ENCODE measurements around the gene KRT9. TPM values are rescaled to one million over a fixed set of nuclear protein-coding genes. Genes with fewer than 3 reads are reported as not detected.

KRT9 gene
- total RNA-seq, 5 donors from 2014 or later (not counting 1 experiment from before 2014, with no cell fraction given): not detected

DNA sequence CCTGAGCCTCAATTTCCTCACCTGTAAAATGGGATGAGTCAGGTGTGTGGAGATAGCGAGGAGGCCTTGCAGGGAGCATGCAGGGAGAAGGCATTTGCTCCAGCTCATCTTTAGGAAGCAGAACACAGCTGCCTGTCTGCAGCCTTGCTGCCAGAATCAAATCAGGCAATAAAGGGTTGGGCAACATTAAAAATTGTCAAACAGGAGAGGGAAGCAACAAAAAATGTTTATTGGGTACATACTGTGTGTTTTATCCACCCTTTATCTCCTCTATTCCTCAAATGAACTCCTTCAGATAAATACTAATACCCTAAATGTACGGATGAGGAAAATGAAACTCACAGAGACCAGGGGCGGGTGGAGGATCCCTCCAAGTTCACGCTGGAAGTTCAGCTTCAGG, 28.5 kb upstream of the KRT9 start:
- peaks cover 0 to 16% of the 10 kb centered on the region in 2 experiments for H3K27me3 ChIP-seq (replicated peaks in 1 of 2; ENCODE audit: control insufficient read depth in 2 of 2, extremely low read depth in 1 of 2, insufficient read depth in 2 of 2, low read length in 1 of 2)
- Mint-ChIP-seq H3K27ac (no peak overlapping the region), H3K4me3 (no peak overlapping the region), H3K36me3 (no peaks in the 10 kb centered on the region), H3K4me1 (no peaks in the 10 kb centered on the region), H3K27me3 (peaks cover 21 to 31% of the 10 kb centered on the region in 2 donors), H3K9me3 (peaks cover 0 to 7% (median 0%) of the 10 kb centered on the region in 3 donors)
- no peaks in the 10 kb centered on the region for H3K9me3 ChIP-seq
- no peaks in the 10 kb centered on the region for H3K4me1 ChIP-seq (ENCODE audit: control insufficient read depth in 1 of 2, extremely low read depth in 1 of 2, insufficient read depth in 2 of 2, low read length in 2 of 2)
- DNase-seq (no peak), ATAC-seq (replicated peaks in 1 of 4) (no peak)
- ChIA-PET POLR2A (no interaction called here), CTCF (no interaction called here)
- no CpG with 5 or more reads among the region's 4 CpGs for WGBS (ENCODE audit: insufficient coverage)
- no peak overlapping the region for H3K27ac ChIP-seq (ENCODE audit: low read length)
- H3K36me3 ChIP-seq (ENCODE audit: control insufficient read depth in 2 of 2, extremely low read depth in 1 of 2, insufficient read depth in 1 of 2, low read length in 1 of 2): no peaks in the 10 kb centered on the region
- H3K4me3 ChIP-seq (ENCODE audit: control insufficient read depth in 1 of 2, extremely low read depth in 1 of 2, low read length in 1 of 2): no peak overlapping the region

DNA sequence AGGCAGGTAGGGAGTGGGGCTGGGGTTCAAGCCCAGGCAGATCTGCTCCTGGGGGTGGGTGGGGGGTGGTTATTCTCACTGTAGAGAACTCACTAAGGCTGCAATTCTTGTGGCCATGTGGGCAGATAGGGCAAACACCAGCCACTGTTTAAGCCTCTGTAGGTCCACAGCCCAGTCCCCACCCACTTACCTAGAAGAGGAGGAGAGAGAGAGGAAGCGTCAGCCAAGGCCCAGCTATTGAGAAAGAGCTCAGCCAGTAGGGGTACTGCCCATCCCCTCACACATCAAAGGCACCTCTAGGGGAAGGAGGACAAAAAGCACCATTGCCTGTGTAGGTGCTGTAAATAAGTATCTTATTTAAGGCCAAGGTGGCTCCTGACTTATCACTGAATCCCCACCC, 27.8 kb upstream of the KRT9 start:
- no peaks in the 10 kb centered on the region for H3K9me3 ChIP-seq
- H3K36me3 ChIP-seq (ENCODE audit: control insufficient read depth in 2 of 2, extremely low read depth in 1 of 2, insufficient read depth in 1 of 2, low read length in 1 of 2): no peaks in the 10 kb centered on the region
- Mint-ChIP-seq H3K36me3 (no peaks in the 10 kb centered on the region), H3K27ac (no peak overlapping the region), H3K4me1 (no peaks in the 10 kb centered on the region), H3K9me3 (peaks cover 0 to 7% (median 0%) of the 10 kb centered on the region in 3 donors), H3K4me3 (no peak overlapping the region), H3K27me3 (peaks cover 24 to 31% of the 10 kb centered on the region in 2 donors)
- ATAC-seq (replicated peaks in 1 of 4) (no peak), DNase-seq (no peak)
- H3K4me1 ChIP-seq (ENCODE audit: control insufficient read depth in 1 of 2, extremely low read depth in 1 of 2, insufficient read depth in 2 of 2, low read length in 2 of 2): no peaks in the 10 kb centered on the region
- H3K4me3 ChIP-seq (ENCODE audit: control insufficient read depth in 1 of 2, extremely low read depth in 1 of 2, low read length in 1 of 2): no peak overlapping the region
- POLR2A ChIA-PET: no interaction called here
- no peak overlapping the region for H3K27ac ChIP-seq (ENCODE audit: low read length)
- CTCF ChIA-PET: no interaction called here
- WGBS (ENCODE audit: insufficient coverage): no CpG with 5 or more reads among the region's 1 CpG
- H3K27me3 ChIP-seq (replicated peaks in 1 of 2; ENCODE audit: control insufficient read depth in 2 of 2, extremely low read depth in 1 of 2, insufficient read depth in 2 of 2, low read length in 1 of 2): peaks cover 0 to 20% of the 10 kb centered on the region in 2 experiments

DNA sequence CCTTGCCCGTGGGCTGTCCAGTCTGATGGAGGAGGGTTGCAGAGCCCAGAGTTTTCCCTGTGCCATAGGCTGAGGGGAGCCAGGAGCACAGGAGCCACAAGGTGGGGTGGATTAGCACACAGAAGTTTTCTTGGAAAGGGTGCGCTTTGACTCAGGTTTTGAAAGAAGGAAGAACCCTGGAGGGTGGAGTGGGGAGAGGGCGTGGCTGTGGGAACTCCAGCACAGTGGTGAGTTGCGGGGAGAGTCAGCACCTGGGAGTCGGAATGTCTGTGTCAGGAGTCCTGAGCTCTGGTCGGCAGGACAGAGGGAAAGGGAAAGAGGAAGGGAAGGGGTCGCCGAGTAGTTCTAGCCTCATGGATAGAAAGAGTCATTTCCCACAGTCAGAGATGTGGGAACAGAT, 23.7 kb upstream of the KRT9 start:
- Histone ChIP-seq H3K27ac (ENCODE audit: low read length) (no peak overlapping the region), H3K4me3 (ENCODE audit: control insufficient read depth in 1 of 2, extremely low read depth in 1 of 2, low read length in 1 of 2) (no peak overlapping the region), H3K36me3 (ENCODE audit: control insufficient read depth in 2 of 2, extremely low read depth in 1 of 2, insufficient read depth in 1 of 2, low read length in 1 of 2) (no peaks in the 10 kb centered on the region), H3K9me3 (no peaks in the 10 kb centered on the region), H3K4me1 (ENCODE audit: control insufficient read depth in 1 of 2, extremely low read depth in 1 of 2, insufficient read depth in 2 of 2, low read length in 2 of 2) (no peaks in the 10 kb centered on the region), H3K27me3 (replicated peaks in 1 of 2; ENCODE audit: control insufficient read depth in 2 of 2, extremely low read depth in 1 of 2, insufficient read depth in 2 of 2, low read length in 1 of 2) (peaks cover 0 to 36% of the 10 kb centered on the region in 2 experiments)
- DNase-seq: no peak
- Mint-ChIP-seq H3K4me1 (no peaks in the 10 kb centered on the region), H3K4me3 (no peak overlapping the region), H3K27me3 (peaks cover 16 to 18% of the 10 kb centered on the region in 2 donors), H3K9me3 (peaks cover 0 to 7% (median 0%) of the 10 kb centered on the region in 3 donors), H3K27ac (no peak overlapping the region), H3K36me3 (no peaks in the 10 kb centered on the region)
- no peak for ATAC-seq (replicated peaks in 1 of 4)
- ChIA-PET POLR2A (no interaction called here), CTCF (interaction anchor here in 1 of 2 donors (0.6 kb wide), 1 partner anchor 721 kb away, joined by 3 read pairs; no protein-coding TSS in a partner anchor)
- WGBS (ENCODE audit: insufficient coverage): 62% methylated on average over 4 of the region's 8 CpGs

DNA sequence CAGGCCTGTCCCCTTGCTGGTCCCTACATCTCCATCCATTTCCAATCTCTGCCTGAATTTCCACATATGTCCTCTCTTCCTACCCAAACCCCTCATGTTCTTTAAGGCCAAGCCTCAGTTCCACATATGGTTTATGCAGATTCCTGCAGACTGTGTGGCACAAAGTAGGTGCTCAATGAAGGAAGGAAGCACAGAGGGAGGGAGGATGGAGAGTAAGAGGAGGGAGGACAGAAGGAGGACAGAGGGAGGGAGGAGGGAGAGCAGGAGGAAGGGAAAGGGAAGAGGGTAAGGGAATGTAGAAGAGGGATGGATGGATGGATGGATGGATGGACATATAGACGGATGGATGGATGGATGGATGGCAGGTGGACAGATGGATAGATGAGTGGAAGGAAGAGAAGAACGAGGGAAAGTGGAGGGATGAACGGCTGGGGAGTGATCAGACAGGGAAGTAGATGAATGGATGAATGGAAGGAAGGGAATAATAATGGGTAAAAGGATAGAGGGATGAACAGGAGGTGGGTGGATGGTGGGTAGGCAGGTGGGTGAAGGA, 22.6 kb upstream of the KRT9 start:
- POLR2A ChIA-PET: no interaction called here
- no peaks in the 10 kb centered on the region for H3K36me3 Mint-ChIP-seq
- H3K4me3 ChIP-seq (ENCODE audit: control insufficient read depth in 1 of 2, extremely low read depth in 1 of 2, low read length in 1 of 2): no peak overlapping the region
- no peaks in the 10 kb centered on the region for H3K4me1 ChIP-seq (ENCODE audit: control insufficient read depth in 1 of 2, extremely low read depth in 1 of 2, insufficient read depth in 2 of 2, low read length in 2 of 2)
- H3K27me3 ChIP-seq (replicated peaks in 1 of 2; ENCODE audit: control insufficient read depth in 2 of 2, extremely low read depth in 1 of 2, insufficient read depth in 2 of 2, low read length in 1 of 2): peaks cover 0 to 40% of the 10 kb centered on the region in 2 experiments
- no peaks in the 10 kb centered on the region for H3K9me3 ChIP-seq
- WGBS (ENCODE audit: insufficient coverage): 38% methylated on average over 3 of the region's 3 CpGs
- CTCF ChIA-PET: no interaction called here
- H3K4me1 Mint-ChIP-seq: no peaks in the 10 kb centered on the region
- no peak overlapping the region for H3K27ac Mint-ChIP-seq
- no peak for ATAC-seq (replicated peaks in 1 of 4)
- peaks cover 0 to 7% (median 0%) of the 10 kb centered on the region in 3 donors for H3K9me3 Mint-ChIP-seq
- no peak overlapping the region for H3K27ac ChIP-seq (ENCODE audit: low read length)
- H3K36me3 ChIP-seq (ENCODE audit: control insufficient read depth in 2 of 2, extremely low read depth in 1 of 2, insufficient read depth in 1 of 2, low read length in 1 of 2): no peaks in the 10 kb centered on the region
- no peak overlapping the region for H3K4me3 Mint-ChIP-seq
- peaks cover 18 to 21% of the 10 kb centered on the region in 2 donors for H3K27me3 Mint-ChIP-seq
- DNase-seq: no peak

DNA sequence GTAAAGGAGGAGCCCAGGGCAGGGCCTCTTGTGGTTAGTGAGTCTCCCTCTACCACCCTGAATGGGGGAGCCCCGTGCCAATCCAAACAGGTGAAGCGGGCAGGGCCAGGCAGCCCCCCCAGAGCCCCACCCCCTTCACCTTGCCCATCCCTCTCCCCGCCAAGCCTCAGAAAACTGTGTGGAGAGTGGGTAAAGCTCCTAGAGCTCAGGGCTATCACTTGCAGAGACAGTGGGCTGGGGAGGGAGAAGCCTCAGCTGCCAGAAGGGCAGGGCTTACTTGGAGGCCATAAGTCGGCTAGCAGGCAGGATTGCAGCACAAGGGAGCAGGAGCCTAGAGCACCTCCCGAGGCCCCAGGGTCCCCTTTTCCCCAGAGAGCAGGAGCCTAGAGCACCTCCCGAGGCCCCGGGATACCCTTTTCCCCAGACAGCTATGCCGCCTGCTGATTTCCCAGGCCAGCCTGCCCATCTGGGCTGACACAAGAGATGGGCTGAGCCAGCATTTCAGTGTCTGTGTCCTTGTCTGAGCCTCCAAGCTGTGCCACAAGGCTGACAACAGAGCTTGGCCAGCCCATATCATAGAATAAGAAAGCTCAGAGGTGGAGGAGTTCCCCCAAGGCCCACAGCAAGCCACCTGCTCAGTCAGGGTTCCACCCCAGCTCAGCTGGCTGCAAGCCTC, 21.6 kb upstream of the KRT9 start:
- Mint-ChIP-seq H3K4me1 (no peaks in the 10 kb centered on the region), H3K9me3 (no peaks in the 10 kb centered on the region), H3K36me3 (no peaks in the 10 kb centered on the region), H3K27me3 (peaks cover 18 to 25% of the 10 kb centered on the region in 2 donors), H3K27ac (no peak overlapping the region), H3K4me3 (no peak overlapping the region)
- Histone ChIP-seq H3K27ac (ENCODE audit: low read length) (no peak overlapping the region), H3K9me3 (no peaks in the 10 kb centered on the region), H3K27me3 (replicated peaks in 1 of 2; ENCODE audit: control insufficient read depth in 2 of 2, extremely low read depth in 1 of 2, insufficient read depth in 2 of 2, low read length in 1 of 2) (peaks cover 0 to 47% of the 10 kb centered on the region in 2 experiments), H3K4me1 (ENCODE audit: control insufficient read depth in 1 of 2, extremely low read depth in 1 of 2, insufficient read depth in 2 of 2, low read length in 2 of 2) (no peaks in the 10 kb centered on the region), H3K4me3 (ENCODE audit: control insufficient read depth in 1 of 2, extremely low read depth in 1 of 2, low read length in 1 of 2) (no peak overlapping the region), H3K36me3 (ENCODE audit: control insufficient read depth in 2 of 2, extremely low read depth in 1 of 2, insufficient read depth in 1 of 2, low read length in 1 of 2) (no peaks in the 10 kb centered on the region)
- ATAC-seq (replicated peaks in 1 of 4) (no peak), DNase-seq (no peak)
- WGBS (ENCODE audit: insufficient coverage): 87% methylated on average over 4 of the region's 8 CpGs
- CTCF ChIA-PET: no interaction called here
- POLR2A ChIA-PET: no interaction called here

DNA sequence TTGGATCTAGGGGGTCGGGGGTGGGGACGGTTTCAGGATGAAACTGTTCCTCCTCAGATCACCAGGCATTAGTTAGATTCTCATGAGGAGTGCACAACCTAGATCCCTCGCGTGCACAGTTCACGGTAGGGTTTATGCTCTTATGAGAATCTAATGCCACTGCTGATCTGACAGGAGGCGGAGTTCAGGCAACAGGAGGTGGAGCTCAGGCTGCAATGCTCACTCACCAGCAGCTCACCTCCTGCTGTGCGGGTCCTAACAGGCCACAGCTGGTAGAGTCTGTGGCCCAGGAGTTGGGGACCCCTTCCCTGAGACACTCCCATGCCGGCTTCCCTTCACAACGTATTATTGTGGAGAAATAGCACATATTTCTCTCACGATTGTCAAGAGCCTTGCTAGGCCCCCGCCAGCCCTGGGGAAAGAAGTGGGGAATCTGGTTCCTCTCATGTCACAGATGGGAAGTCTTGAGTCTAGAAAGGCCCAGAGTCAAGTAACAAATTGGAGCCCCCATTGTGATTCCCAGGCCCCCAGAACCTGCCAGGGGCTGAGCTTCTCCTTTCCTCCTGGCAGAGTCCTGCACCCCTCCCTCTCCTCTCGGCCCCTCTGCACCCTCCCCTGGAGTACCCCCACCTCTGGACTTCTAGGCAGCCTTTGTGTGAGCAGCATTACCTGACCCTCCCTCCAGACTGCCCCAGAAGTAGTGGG, 20.9 kb upstream of the KRT9 start:
- ATAC-seq (replicated peaks in 1 of 4) (no peak), DNase-seq (no peak)
- peaks cover 0 to 48% of the 10 kb centered on the region in 2 experiments for H3K27me3 ChIP-seq (replicated peaks in 1 of 2; ENCODE audit: control insufficient read depth in 2 of 2, extremely low read depth in 1 of 2, insufficient read depth in 2 of 2, low read length in 1 of 2)
- peaks cover 18 to 25% of the 10 kb centered on the region in 2 donors for H3K27me3 Mint-ChIP-seq
- no peaks in the 10 kb centered on the region for H3K36me3 Mint-ChIP-seq
- H3K4me1 ChIP-seq (ENCODE audit: control insufficient read depth in 1 of 2, extremely low read depth in 1 of 2, insufficient read depth in 2 of 2, low read length in 2 of 2): no peaks in the 10 kb centered on the region
- WGBS (ENCODE audit: insufficient coverage): 90% methylated on average over 6 of the region's 12 CpGs
- H3K4me3 ChIP-seq (ENCODE audit: control insufficient read depth in 1 of 2, extremely low read depth in 1 of 2, low read length in 1 of 2): no peak overlapping the region
- POLR2A ChIA-PET: no interaction called here
- H3K27ac ChIP-seq (ENCODE audit: low read length): no peak overlapping the region
- no peaks in the 10 kb centered on the region for H3K36me3 ChIP-seq (ENCODE audit: control insufficient read depth in 2 of 2, extremely low read depth in 1 of 2, insufficient read depth in 1 of 2, low read length in 1 of 2)
- no peaks in the 10 kb centered on the region for H3K4me1 Mint-ChIP-seq
- H3K9me3 ChIP-seq: no peaks in the 10 kb centered on the region
- no peaks in the 10 kb centered on the region for H3K9me3 Mint-ChIP-seq
- H3K27ac Mint-ChIP-seq: no peak overlapping the region
- no peak overlapping the region for H3K4me3 Mint-ChIP-seq
- CTCF ChIA-PET: no interaction called here

Data from T-cell (primary cell).